Neural progenitor cell (in vitro differentiated cells): ENCODE measurements around the gene VCAN. TPM values are rescaled to one million over a fixed set of nuclear protein-coding genes. Genes with fewer than 3 reads are reported as not detected.

ENCODE experiments used
- DNase-seq: peaks from one replicate; pipeline ENCODE4 v3.0.0-alpha.2; 2016; ENCODE audit warnings: low spot score
- H2AFZ ChIP-seq: fragments of 200-600 bp; sonication (generic); replicated peaks from 2 replicates; pipeline ENCODE4 v1.6.1; 2016; ENCODE audit warnings: antibody characterized with exemption
- H3F3A ChIP-seq: fragments of 200-600 bp; sonication (generic); 2 replicates; pipeline ENCODE4 v1.6.1; 2016; ENCODE audit warnings: antibody characterized with exemption, low read depth
- H3K27ac ChIP-seq: fragments of 200-600 bp; sonication (generic); 2 replicates; pipeline ENCODE4 v1.5.1; 2016; ENCODE audit warnings: mild to moderate bottlenecking
- H3K27me3 ChIP-seq: fragments of 200-600 bp; sonication (generic); 2 replicates; pipeline ENCODE4 v1.6.1; 2016; ENCODE audit warnings: mild to moderate bottlenecking, moderate library complexity
- H3K36me3 ChIP-seq: fragments of 200-600 bp; sonication (generic); 2 replicates; pipeline ENCODE4 v1.5.1; 2016
- H3K4me1 ChIP-seq: fragments of 200-600 bp; sonication (generic); 2 replicates; pipeline ENCODE4 v1.6.1; 2016; ENCODE audit warnings: mixed run types
- H3K4me2 ChIP-seq: fragments of 200-600 bp; sonication (generic); 2 replicates; pipeline ENCODE4 v1.6.1; 2016
- H3K4me3 ChIP-seq: fragments of 200-600 bp; sonication (generic); 2 replicates; pipeline ENCODE4 v1.5.1; 2016
- H3K79me2 ChIP-seq: fragments of 200-600 bp; sonication (generic); 2 replicates; pipeline ENCODE4 v1.6.1; 2016; ENCODE audit warnings: low read depth
- H3K9ac ChIP-seq: fragments of 200-600 bp; sonication (generic); 2 replicates; pipeline ENCODE4 v1.6.1; 2016
- H3K9me3 ChIP-seq: fragments of 200-600 bp; sonication (generic); 2 replicates; pipeline ENCODE4 v1.5.1; 2016; ENCODE audit warnings: low read depth
- H4K20me1 ChIP-seq: fragments of 200-600 bp; sonication (generic); 2 replicates; pipeline ENCODE4 v1.6.1; 2016; ENCODE audit warnings: low read depth
- H3K27ac Mint-ChIP-seq: 3 replicates; pipeline ENCODE4 v1.8.0; 2021; ENCODE audit warnings: mixed read lengths
- H3K27me3 Mint-ChIP-seq: 2 replicates; pipeline ENCODE4 v1.8.0; 2022; ENCODE audit warnings: low read depth, mild to moderate bottlenecking, inconsistent platforms, moderate library complexity, mixed read lengths; ENCODE audit not compliant: insufficient read depth
- H3K36me3 Mint-ChIP-seq: 3 replicates; pipeline ENCODE4 v1.8.0; 2021; ENCODE audit warnings: mixed read lengths
- H3K4me1 Mint-ChIP-seq: 3 replicates; pipeline ENCODE4 v1.8.0; 2021; ENCODE audit warnings: mixed read lengths
- H3K4me3 Mint-ChIP-seq: 3 replicates; pipeline ENCODE4 v1.8.0; 2021; ENCODE audit warnings: mild to moderate bottlenecking, moderate library complexity, mixed read lengths
- H3K9me3 Mint-ChIP-seq: 3 replicates; pipeline ENCODE4 v1.8.0; 2020; ENCODE audit warnings: mixed read lengths
- CTCF ChIP-seq: fragments of 200-600 bp; sonication (generic); IDR thresholded peaks from 2 replicates; pipeline ENCODE4 v1.5.1; 2017; ENCODE audit warnings: antibody characterized with exemption, mild to moderate bottlenecking
- EZH2 ChIP-seq: fragments of 200-600 bp; sonication (generic); IDR thresholded peaks from 2 replicates; pipeline ENCODE4 v1.6.1; 2017; ENCODE audit warnings: antibody characterized with exemption, mild to moderate bottlenecking, moderate library complexity
- EZH2phosphoT487 ChIP-seq: fragments of 200-600 bp; sonication (generic); IDR thresholded peaks from 2 replicates; pipeline ENCODE4 v1.6.1; 2017; ENCODE audit warnings: antibody characterized with exemption
- total RNA-seq: library from RNA; depleted of rRNA; stranded (reverse); fragments of >200 nt; gene quantifications from 2 replicates; pipeline ENCODE4 v1.2.3, GENCODE V29; 2015; ENCODE audit warnings: low replicate concordance

VCAN gene
- total RNA-seq, 1 donor from 2014 or later, result 101 TPM

GRCh38 chr5:83513081-83513480, 41.5 kb downstream of the VCAN start:
- Histone ChIP-seq H3K27me3 (no peaks in the 10 kb centered on the region), H3K4me1 (peaks cover 8% of the 10 kb centered on the region), H3F3A (no peaks in the 10 kb centered on the region), H4K20me1 (no peaks in the 10 kb centered on the region), H3K4me3 (no peak overlapping the region), H2AFZ (no peak overlapping the region), H3K79me2 (no peaks in the 10 kb centered on the region), H3K4me2 (no peak overlapping the region), H3K36me3 (peaks cover 7% of the 10 kb centered on the region), H3K9ac (no peak overlapping the region), H3K27ac (no peak overlapping the region), H3K9me3 (no peaks in the 10 kb centered on the region)
- no peak for DNase-seq
- no peaks in the 10 kb centered on the region for H3K27me3 Mint-ChIP-seq
- no peaks in the 10 kb centered on the region for H3K4me1 Mint-ChIP-seq
- TF ChIP-seq EZH2phosphoT487 (no peak), EZH2 (no peak), CTCF (no peak)
- H3K9me3 Mint-ChIP-seq, result no peaks in the 10 kb centered on the region
- H3K4me3 Mint-ChIP-seq, result no peak overlapping the region
- H3K36me3 Mint-ChIP-seq, result peaks cover 48% of the 10 kb centered on the region
- no peak overlapping the region for H3K27ac Mint-ChIP-seq

GRCh38 chr5:83513491-83513890, 41.9 kb downstream of the VCAN start:
- Histone ChIP-seq H3K4me2 (no peak overlapping the region), H3K36me3 (peaks cover 7% of the 10 kb centered on the region), H3K79me2 (no peaks in the 10 kb centered on the region), H3K27me3 (no peaks in the 10 kb centered on the region), H3K27ac (no peak overlapping the region), H3K9me3 (no peaks in the 10 kb centered on the region), H3K9ac (no peak overlapping the region), H3F3A (no peaks in the 10 kb centered on the region), H3K4me1 (peaks cover 8% of the 10 kb centered on the region), H3K4me3 (no peak overlapping the region), H4K20me1 (no peaks in the 10 kb centered on the region), H2AFZ (no peak overlapping the region)
- TF ChIP-seq EZH2, result no peak
- no peak for TF ChIP-seq EZH2phosphoT487
- no peak for DNase-seq
- Mint-ChIP-seq H3K4me3 (no peak overlapping the region), H3K4me1 (no peaks in the 10 kb centered on the region), H3K27ac (no peak overlapping the region), H3K36me3 (peaks cover 50% of the 10 kb centered on the region), H3K27me3 (no peaks in the 10 kb centered on the region), H3K9me3 (no peaks in the 10 kb centered on the region)

- H3K27me3 ChIP-seq, result no peaks in the 10 kb centered on the region
- no peak overlapping the region for H3K27ac ChIP-seq
- no peaks in the 10 kb centered on the region for H3K9me3 Mint-ChIP-seq
- no peaks in the 10 kb centered on the region for H4K20me1 ChIP-seq
- no peaks in the 10 kb centered on the region for H3K27me3 Mint-ChIP-seq
- no peaks in the 10 kb centered on the region for H3K9me3 ChIP-seq
- no peak overlapping the region for H2AFZ ChIP-seq
- no peak overlapping the region for H3K4me3 Mint-ChIP-seq
- H3K9ac ChIP-seq, result no peak overlapping the region
- H3K36me3 ChIP-seq, result peaks cover 7% of the 10 kb centered on the region
- H3K4me1 Mint-ChIP-seq, result no peaks in the 10 kb centered on the region
- H3F3A ChIP-seq, result no peaks in the 10 kb centered on the region
- H3K4me3 ChIP-seq, result no peak overlapping the region
- no peak overlapping the region for H3K27ac Mint-ChIP-seq
- H3K36me3 Mint-ChIP-seq, result peaks cover 60% of the 10 kb centered on the region
- no peak overlapping the region for H3K4me2 ChIP-seq
- no peaks in the 10 kb centered on the region for H3K4me1 ChIP-seq
- no peaks in the 10 kb centered on the region for H3K79me2 ChIP-seq
- DNase-seq, result no peak
- TF ChIP-seq EZH2 (no peak), EZH2phosphoT487 (no peak), CTCF (no peak)
Observed at GRCh38 chr5:83516377-83516776, 44.8 kb downstream of the VCAN start.

- no peak overlapping the region for H3K4me3 ChIP-seq
- no peak overlapping the region for H3K27ac ChIP-seq
- no peak for TF ChIP-seq CTCF
- TF ChIP-seq EZH2phosphoT487, result no peak
- no peak for TF ChIP-seq EZH2
- H3K4me1 ChIP-seq, result no peaks in the 10 kb centered on the region
- H3K36me3 ChIP-seq, result peaks cover 7% of the 10 kb centered on the region
- H3F3A ChIP-seq, result no peaks in the 10 kb centered on the region
- Mint-ChIP-seq H3K27me3 (no peaks in the 10 kb centered on the region), H3K27ac (no peak overlapping the region), H3K4me3 (no peak overlapping the region), H3K36me3 (peaks cover 64% of the 10 kb centered on the region), H3K9me3 (no peaks in the 10 kb centered on the region), H3K4me1 (peaks cover 3% of the 10 kb centered on the region)
- no peak overlapping the region for H2AFZ ChIP-seq
- H4K20me1 ChIP-seq, result no peaks in the 10 kb centered on the region
- no peak overlapping the region for H3K9ac ChIP-seq
- H3K79me2 ChIP-seq, result no peaks in the 10 kb centered on the region
- no peaks in the 10 kb centered on the region for H3K9me3 ChIP-seq
- H3K4me2 ChIP-seq, result no peak overlapping the region
- no peak for DNase-seq
- H3K27me3 ChIP-seq, result no peaks in the 10 kb centered on the region
Observed at GRCh38 chr5:83517072-83517687, 45.6 kb downstream of the VCAN start.
